Nephron progenitor cell (in vitro differentiated cells): ENCODE data around the gene RAB25.

ENCODE experiments used
- DNase-seq: peaks from one replicate; pipeline ENCODE4 v3.0.0; 2021
- H3K27ac Mint-ChIP-seq: 2 replicates; pipeline ENCODE4 v1.8.0; 2021; ENCODE audit warnings: mild to moderate bottlenecking, moderate library complexity, mixed read lengths
- H3K27me3 Mint-ChIP-seq: 2 replicates; pipeline ENCODE4 v1.8.0; 2021; ENCODE audit warnings: mild to moderate bottlenecking, low read depth, mixed read lengths; ENCODE audit not compliant: poor library complexity
- H3K36me3 Mint-ChIP-seq: 2 replicates; pipeline ENCODE4 v1.8.0; 2021; ENCODE audit warnings: low read depth, mixed read lengths
- H3K4me1 Mint-ChIP-seq: 2 replicates; pipeline ENCODE4 v1.8.0; 2021; ENCODE audit warnings: mixed read lengths
- H3K4me3 Mint-ChIP-seq: 2 replicates; pipeline ENCODE4 v1.8.0; 2021; ENCODE audit warnings: mild to moderate bottlenecking, moderate library complexity, mixed read lengths
- H3K9me3 Mint-ChIP-seq: 2 replicates; pipeline ENCODE4 v1.8.0; 2021; ENCODE audit warnings: mild to moderate bottlenecking, moderate library complexity, mixed read lengths
- CTCF ChIP-seq: fragments of 200-600 bp; sonication (generic); IDR thresholded peaks from 2 replicates; pipeline ENCODE4 v1.5.0; 2021; ENCODE audit warnings: antibody characterized with exemption

RAB25 gene

GRCh38 chr1:156118177-156118868 lies 57.4 kb downstream of the RAB25 start:
- Mint-ChIP-seq H3K27me3 (peaks cover 28% of the 10 kb centered on the region), H3K36me3 (peaks cover 17% of the 10 kb centered on the region), H3K27ac (peak overlapping the region; percentile 59), H3K4me3 (no peak overlapping the region), H3K9me3 (no peaks in the 10 kb centered on the region), H3K4me1 (peaks cover 65% of the 10 kb centered on the region)
- DNase-seq, result no peak
- no peak for TF ChIP-seq CTCF

- peaks cover 65% of the 10 kb centered on the region for H3K4me1 Mint-ChIP-seq
Observed at GRCh38 chr1:156119503-156120209, 58.7 kb downstream of the RAB25 start.

More at GRCh38 chr1:156119503-156120209, 58.7 kb downstream of the RAB25 start:
- no peak for DNase-seq
- Mint-ChIP-seq H3K27me3 (peaks cover 15% of the 10 kb centered on the region), H3K4me3 (no peak overlapping the region), H3K36me3 (peaks cover 17% of the 10 kb centered on the region), H3K9me3 (no peaks in the 10 kb centered on the region), H3K27ac (peak overlapping the region; percentile 44)
- no peak for TF ChIP-seq CTCF
